RCC 7860 (cell line): ENCODE measurements around the gene HUS1.
"Not testable (repeated sequence)": the region's sequence is repeated elsewhere in the genome, so short reads cannot be mapped to it uniquely, and the experiment has no call there.

Experiments used
- DNase-seq: peaks from one replicate; pipeline ENCODE4 v3.0.0-alpha.2; 2015; ENCODE audit warnings: low spot score
- FAIRE-seq: peaks from 2 replicates; lab custom pipeline; 2012; peaks lifted over from hg19 to GRCh38; lab: Jason Lieb, UNC

HUS1 gene

GRCh38 chr7:47945261-47946015, 34.0 kb downstream of the HUS1 start:
- DNase-seq: peak; percentile 47

DNA sequence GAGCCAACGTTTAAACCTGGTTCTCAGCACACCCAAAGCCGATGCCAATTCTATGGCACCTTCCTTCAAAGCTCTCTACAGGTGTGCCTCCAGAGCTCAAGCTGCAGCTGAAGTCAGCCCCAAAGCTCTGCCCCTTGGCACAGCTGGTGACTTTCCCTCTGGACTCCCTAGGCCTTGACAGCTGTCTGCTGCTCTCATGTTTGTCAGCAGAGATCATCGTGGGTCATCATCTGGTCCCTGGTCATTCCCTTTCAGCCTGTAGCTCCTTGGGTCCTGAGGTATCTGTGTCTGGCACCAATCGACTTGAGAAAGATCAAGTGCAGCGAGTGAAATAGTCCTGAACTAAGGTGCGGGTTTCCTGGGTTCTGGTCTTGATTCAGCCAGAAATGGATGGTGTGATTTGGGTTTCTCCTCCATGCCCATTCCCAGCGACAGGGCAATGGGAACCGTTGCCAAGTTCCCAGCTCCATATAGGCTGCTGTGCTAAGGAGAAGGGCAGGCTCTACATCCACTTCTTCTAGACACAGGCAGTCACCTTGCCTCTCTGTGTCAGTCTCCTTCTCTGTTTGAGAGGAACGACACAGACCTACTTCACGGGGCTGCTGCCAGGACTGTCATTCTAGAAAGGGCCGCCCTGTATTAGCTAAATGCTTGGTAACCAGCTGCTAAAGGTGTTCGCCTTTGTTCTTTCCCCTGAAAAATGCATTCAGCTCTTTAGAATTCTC, 34.7 kb downstream of the HUS1 start:
- DNase-seq: no peak
- no peak for FAIRE-seq

More at GRCh38 chr7:47945261-47946015, 34.0 kb downstream of the HUS1 start:
- FAIRE-seq: peak; percentile 61

GRCh38 chr7:47943676-47944474, 35.5 kb downstream of the HUS1 start:
- DNase-seq (no peak), FAIRE-seq (no peak)

DNA sequence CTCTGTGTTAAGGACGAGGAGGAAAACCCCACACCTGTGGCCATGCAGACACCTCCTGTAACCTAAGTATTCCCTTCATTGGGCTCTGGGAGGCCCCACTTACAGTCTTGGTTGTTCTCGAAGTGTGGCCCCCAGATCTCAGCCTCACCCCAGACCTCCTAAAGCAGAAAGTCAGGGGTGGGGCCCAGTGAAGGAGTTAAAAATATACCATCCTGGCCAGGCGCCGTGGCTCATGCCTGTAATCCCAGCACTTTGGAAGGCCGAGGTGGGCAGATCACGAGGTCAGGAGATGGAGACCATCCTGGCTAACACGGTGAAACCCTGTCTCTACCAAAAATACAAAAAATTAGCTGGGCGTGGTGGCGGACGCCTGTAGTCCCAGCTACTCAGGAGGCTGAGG, 36.8 kb downstream of the HUS1 start:
- DNase-seq: not testable (repeated sequence)

DNA sequence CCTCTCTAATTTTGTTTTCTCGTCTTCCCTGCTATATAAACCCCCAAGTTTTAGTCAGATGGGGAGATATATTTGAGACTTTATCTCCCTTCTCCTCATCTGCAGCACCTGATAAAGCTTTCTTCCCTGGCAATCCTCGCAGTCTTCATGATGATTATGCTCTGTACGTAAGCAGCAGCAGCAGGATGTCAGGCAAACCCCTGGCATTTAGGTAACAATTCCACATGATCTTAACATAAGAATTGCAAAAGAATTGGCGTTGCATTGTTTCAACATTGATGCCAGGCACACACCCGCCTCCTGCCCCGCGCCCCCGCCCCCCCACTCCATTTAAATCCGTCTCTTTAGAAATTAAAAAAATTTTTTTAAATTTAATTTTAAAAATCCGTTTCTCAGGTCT, 37.3 kb downstream of the HUS1 start:
- DNase-seq (no peak), FAIRE-seq (no peak)

More for the DNA sequence above, 36.8 kb downstream of the HUS1 start:
- FAIRE-seq: not testable (repeated sequence)

- FAIRE-seq: peak; percentile 77
- peak; percentile 71 for DNase-seq
Observed at GRCh38 chr7:47941136-47941844, 38.1 kb downstream of the HUS1 start.

GRCh38 chr7:47940088-47941013, 39.1 kb downstream of the HUS1 start:
- FAIRE-seq: no peak

DNA sequence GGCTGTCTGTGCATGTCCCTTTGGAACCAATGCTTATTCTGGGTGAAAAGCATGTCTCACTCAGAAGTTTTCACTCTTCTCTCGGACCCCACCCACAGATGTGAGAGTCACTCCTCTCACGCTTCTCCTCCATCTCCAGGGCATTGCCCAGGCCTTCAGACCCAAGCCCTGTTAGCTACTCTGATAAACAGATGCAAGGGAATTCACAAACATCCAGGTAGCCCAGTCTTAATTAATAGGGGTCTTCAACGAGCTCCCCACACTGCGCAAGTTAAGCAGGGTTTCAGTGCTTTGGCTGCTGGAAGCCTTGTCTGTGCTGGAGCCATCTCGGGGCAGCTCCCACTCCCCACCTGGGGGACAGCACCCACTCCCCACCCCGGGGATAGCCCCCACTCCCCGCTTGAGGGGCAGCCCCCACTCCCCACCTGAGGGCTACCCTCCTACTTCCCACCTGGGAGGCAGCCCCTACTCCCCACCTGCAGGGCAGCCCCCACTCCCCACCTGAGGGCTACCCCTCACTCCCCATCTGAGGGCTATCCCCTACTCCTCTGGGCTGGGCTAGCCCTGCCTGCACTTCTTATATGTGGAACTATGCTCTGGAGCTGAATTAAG, 39.9 kb downstream of the HUS1 start:
- FAIRE-seq (no peak), DNase-seq (no peak)

More at GRCh38 chr7:47940088-47941013, 39.1 kb downstream of the HUS1 start:
- no peak for DNase-seq

GRCh38 chr7:47938574-47939165, 40.7 kb downstream of the HUS1 start:
- DNase-seq (no peak), FAIRE-seq (no peak)

DNA sequence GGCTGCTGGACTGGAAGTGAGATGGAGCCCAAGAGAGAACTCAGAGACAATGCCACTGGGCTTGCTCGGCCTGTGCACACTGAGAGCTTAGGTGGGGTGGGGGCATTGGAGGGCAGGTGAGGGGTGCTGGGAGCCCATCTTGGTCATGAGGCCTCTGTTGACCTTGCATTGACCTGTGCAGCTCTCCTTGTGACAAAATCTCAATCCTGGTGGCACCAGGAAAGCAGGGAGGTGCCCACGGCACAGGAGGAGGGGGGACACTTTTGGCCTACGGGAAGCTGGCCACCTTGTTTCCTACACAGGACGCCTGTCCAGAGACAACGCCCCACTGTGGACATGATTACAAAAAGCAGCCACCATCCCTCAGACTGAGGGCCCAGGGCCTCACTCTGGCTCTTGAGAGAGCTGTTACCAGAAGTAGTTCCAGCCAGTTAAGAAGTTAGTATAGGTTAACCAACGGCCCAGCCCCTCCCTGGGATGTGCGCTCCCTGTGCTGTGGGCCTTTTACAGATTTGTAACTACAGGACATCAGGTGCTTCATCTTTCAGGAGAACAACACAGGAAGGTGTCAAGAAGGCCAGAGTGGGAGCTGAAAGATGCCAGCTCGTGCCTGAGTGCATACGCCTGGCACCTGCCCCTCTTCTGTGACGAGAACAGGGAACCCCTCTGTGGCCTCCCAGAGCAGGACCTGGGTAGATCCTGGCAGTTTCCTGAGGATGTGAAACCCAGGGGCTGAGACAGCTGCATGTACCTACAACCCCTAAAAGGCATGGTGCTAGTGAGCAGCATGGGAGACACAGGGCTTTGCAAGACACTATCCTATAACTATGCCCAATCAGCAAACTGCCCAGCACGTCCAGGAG, 41.5 kb downstream of the HUS1 start:
- FAIRE-seq (no peak), DNase-seq (no peak)

DNA sequence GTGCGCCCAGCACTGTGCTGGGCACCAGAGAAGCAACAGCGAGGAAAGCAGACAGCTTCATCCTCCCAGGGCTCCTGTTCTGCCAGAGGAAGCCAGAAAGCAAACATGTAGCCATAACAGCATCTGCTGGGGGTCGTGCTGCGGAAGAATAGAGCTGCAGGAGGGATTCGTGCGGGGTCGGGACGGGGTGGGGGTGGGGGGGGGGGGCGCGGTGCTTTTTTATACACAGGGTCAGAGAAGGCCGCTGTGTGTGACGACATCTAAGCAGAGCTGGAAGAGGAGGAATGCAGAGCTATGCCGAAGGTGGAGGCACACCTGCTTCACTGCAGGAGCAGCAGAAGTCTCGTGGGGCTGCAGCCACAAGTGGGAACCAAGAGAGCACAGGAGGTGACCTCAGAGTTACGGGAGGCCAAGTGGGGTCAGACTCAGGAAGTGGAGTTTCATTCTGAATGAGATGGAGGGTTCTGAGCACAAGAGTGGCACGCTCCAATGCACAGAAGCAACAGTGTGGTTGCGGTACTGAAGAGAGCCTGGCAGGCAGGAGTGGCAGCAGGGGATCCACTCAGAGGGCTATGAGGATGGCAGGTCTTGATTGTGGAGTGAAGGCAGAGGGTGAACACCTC, 42.2 kb downstream of the HUS1 start:
- no peak for FAIRE-seq

GRCh38 chr7:47936323-47936722, 43.1 kb downstream of the HUS1 start:
- FAIRE-seq: no peak

More for the DNA sequence above, 42.2 kb downstream of the HUS1 start:
- peak; percentile 32 for DNase-seq

GRCh38 chr7:47935336-47935735, 44.1 kb downstream of the HUS1 start:
- no peak for FAIRE-seq
- DNase-seq: no peak

More at GRCh38 chr7:47936323-47936722, 43.1 kb downstream of the HUS1 start:
- DNase-seq: no peak

DNA sequence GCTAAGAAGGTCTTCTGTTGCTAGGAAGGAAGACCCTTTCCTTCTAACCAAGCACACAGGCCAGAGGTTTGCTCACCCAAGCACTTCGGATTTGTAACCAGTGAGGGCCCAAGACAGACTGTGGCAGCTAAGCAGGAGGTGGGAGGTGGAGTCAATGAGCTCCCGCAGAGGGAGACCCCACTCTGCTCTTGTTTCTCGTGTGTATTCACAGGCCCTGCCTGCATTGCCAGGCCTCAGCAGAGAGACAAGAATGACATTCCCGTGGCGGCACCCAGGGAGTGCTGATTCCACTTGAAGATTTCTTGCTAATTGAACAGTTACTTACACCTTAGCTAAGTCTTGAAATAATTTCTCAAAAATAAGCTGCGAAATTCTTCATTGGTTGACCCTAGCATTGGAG, 44.6 kb downstream of the HUS1 start:
- no peak for DNase-seq
- FAIRE-seq: no peak

GRCh38 chr7:47933215-47933614, 46.2 kb downstream of the HUS1 start:
- no peak for DNase-seq
- FAIRE-seq: no peak

DNA sequence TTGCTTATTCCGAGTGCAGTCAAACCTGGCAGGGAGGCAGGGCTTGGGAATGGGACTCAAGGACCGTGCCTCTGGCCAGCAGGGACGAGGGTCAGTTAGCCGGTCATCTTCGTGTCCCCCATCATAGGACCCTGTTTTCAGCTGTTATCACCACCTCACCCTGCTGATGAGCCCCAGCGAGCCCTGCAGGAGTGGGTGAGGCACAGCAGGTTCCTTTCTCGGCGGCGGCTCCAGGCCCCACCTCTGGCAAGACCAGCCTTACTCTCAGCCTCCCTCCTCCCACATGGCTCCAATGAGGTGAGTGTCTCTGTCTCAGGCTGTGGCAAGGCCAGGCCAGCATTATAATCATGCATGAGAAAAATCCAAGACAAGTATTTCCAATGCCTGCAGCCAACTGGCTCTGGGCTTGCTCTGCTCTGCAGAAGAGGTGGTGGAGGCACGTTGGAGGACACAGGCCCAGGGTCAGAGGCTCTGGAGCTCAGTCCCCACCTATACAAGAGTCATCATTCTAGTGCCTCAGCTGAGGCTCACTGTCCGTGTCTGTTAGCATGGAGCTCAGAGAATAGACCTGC, 46.9 kb downstream of the HUS1 start:
- FAIRE-seq (no peak), DNase-seq (no peak)

- DNase-seq: no peak
- FAIRE-seq: no peak
Observed at GRCh38 chr7:47932016-47932415, 47.4 kb downstream of the HUS1 start.
